Liver (tissue), 9 donors: ENCODE results near the gene ESRRA. TPM values are rescaled to one million over a fixed set of nuclear protein-coding genes. Genes with fewer than 3 reads are reported as not detected.

Experiments used
- DNase-seq: peaks from one replicate; pipeline ENCODE4 v3.0.0-alpha.2; 2017; ENCODE audit warnings: low spot score
- H3K27ac ChIP-seq, 2 donors: one replicate each; pipeline ENCODE4 v1.7.0; 2013; ENCODE audit warnings: inconsistent platforms in 2 of 2, low read length in 2 of 2, control low read depth in 1 of 2, low read depth in 1 of 2, mild to moderate bottlenecking in 1 of 2
- H3K27me3 ChIP-seq, 4 donors: one replicate each; pipeline versions ENCODE4 v1.6.1 to v1.7.0; 2013; ENCODE audit warnings: low read length in 3 of 4, inconsistent platforms in 1 of 4, mild to moderate bottlenecking in 1 of 4, moderate library complexity in 1 of 4; ENCODE audit not compliant: control insufficient read depth in 4 of 4, insufficient read depth in 4 of 4
- H3K36me3 ChIP-seq, 4 donors: one replicate each; pipeline versions ENCODE4 v1.6.1 to v1.7.0; 2013; ENCODE audit warnings: low read length in 3 of 4, mild to moderate bottlenecking in 3 of 4, low read depth in 1 of 4, moderate library complexity in 1 of 4; ENCODE audit not compliant: control insufficient read depth in 4 of 4, insufficient read depth in 3 of 4
- H3K4me1 ChIP-seq, 4 donors: one replicate each; pipeline versions ENCODE4 v1.6.1 to v1.7.0; 2013; ENCODE audit warnings: low read length in 3 of 4, mild to moderate bottlenecking in 3 of 4, moderate library complexity in 1 of 4; ENCODE audit not compliant: control insufficient read depth in 4 of 4, insufficient read depth in 4 of 4
- H3K4me3 ChIP-seq, 3 donors: one replicate each; pipeline versions ENCODE4 v1.6.1 to v1.7.0; 2013; ENCODE audit warnings: low read length in 3 of 3, control low read depth in 1 of 3, low read depth in 1 of 3, mild to moderate bottlenecking in 1 of 3
- H3K9ac ChIP-seq, 2 donors: one replicate each; pipeline ENCODE4 v1.7.0; 2013; ENCODE audit warnings: low read length in 2 of 2, mild to moderate bottlenecking in 2 of 2, moderate library complexity in 2 of 2, control low read depth in 1 of 2, low read depth in 1 of 2
- H3K9me3 ChIP-seq, 4 donors: one replicate each; pipeline versions ENCODE4 v1.6.1 to v1.7.0; 2013; ENCODE audit warnings: low read length in 3 of 4; ENCODE audit not compliant: control insufficient read depth in 4 of 4
- ATF3 ChIP-seq: IDR thresholded peaks from 2 replicates; pipeline ENCODE4 v1.6.1; 2016; ENCODE audit warnings: antibody characterized with exemption
- CTCF ChIP-seq: fragments of 150-350 bp; IDR thresholded peaks from 2 replicates; pipeline ENCODE4 v1.5.1; 2017; ENCODE audit warnings: improper control_type of control experiment, low read depth, low read length; ENCODE audit not compliant: missing input control
- EGR1 ChIP-seq, 2 donors: IDR thresholded peaks; 2 replicates each; pipeline ENCODE4 v1.6.1; 2016 to 2018; ENCODE audit warnings: antibody characterized with exemption in 2 of 2, low read depth in 2 of 2
- FOXA1 ChIP-seq: IDR thresholded peaks from 2 replicates; pipeline ENCODE4 v1.6.1; 2016; ENCODE audit warnings: antibody characterized with exemption
- FOXA2 ChIP-seq: IDR thresholded peaks from 2 replicates; pipeline ENCODE4 v1.6.1; 2016; ENCODE audit warnings: antibody characterized with exemption
- GABPA ChIP-seq, 2 donors: IDR thresholded peaks in 1 of 2; conservative IDR thresholded peaks in 1 of 2; 2 replicates each; pipeline ENCODE4 v1.6.1; 2016; ENCODE audit warnings: antibody characterized with exemption in 2 of 2, mild to moderate bottlenecking in 1 of 2, moderate library complexity in 1 of 2
- HNF4A ChIP-seq, 2 donors: conservative IDR thresholded peaks; 2 replicates each; pipeline ENCODE4 v1.6.1; 2016; ENCODE audit warnings: antibody characterized with exemption in 2 of 2, mild to moderate bottlenecking in 2 of 2
- HNF4G ChIP-seq: IDR thresholded peaks from 2 replicates; pipeline ENCODE4 v1.6.1; 2016; ENCODE audit warnings: antibody characterized with exemption
- JUND ChIP-seq, 2 donors: IDR thresholded peaks; 2 replicates each; pipeline ENCODE4 v1.6.1; 2016; ENCODE audit warnings: antibody characterized with exemption in 2 of 2
- MAX ChIP-seq: IDR thresholded peaks from 2 replicates; pipeline ENCODE4 v1.6.1; 2016; ENCODE audit warnings: antibody characterized with exemption
- NR2F2 ChIP-seq: IDR thresholded peaks from 2 replicates; pipeline ENCODE4 v1.6.1; 2016; ENCODE audit warnings: antibody characterized with exemption
- RAD21 ChIP-seq, 2 donors: IDR thresholded peaks; 2 replicates each; pipeline ENCODE4 v1.6.1; 2016; ENCODE audit warnings: antibody characterized with exemption in 2 of 2, mild to moderate bottlenecking in 2 of 2
- RXRA ChIP-seq, 2 donors: IDR thresholded peaks; 2 replicates each; pipeline ENCODE4 v1.6.1; 2017 to 2018; ENCODE audit warnings: antibody characterized with exemption in 2 of 2, mild to moderate bottlenecking in 1 of 2
- SP1 ChIP-seq: IDR thresholded peaks from 2 replicates; pipeline ENCODE4 v1.6.1; 2018; ENCODE audit warnings: antibody characterized with exemption, mild to moderate bottlenecking
- TAF1 ChIP-seq: conservative IDR thresholded peaks from 2 replicates; pipeline ENCODE4 v1.6.1; 2016; ENCODE audit warnings: antibody characterized with exemption, mild to moderate bottlenecking
- YY1 ChIP-seq: IDR thresholded peaks from 2 replicates; pipeline ENCODE4 v1.6.1; 2016; ENCODE audit warnings: antibody characterized with exemption, mild to moderate bottlenecking
- ZBTB33 ChIP-seq: IDR thresholded peaks from 2 replicates; pipeline ENCODE4 v1.6.1; 2016; ENCODE audit warnings: antibody characterized with exemption
- WGBS: extraction: QIAGEN DNeasy Blood & Tissue Kit; methylation state at CpG from one replicate; pipeline ENCODE4 v1.1.7; 2013; 5-methylcytosine and 5-hydroxymethylcytosine counted together
- polyA plus RNA-seq, 2 donors: library from polyadenylated mRNA; stranded (reverse) in 1 of 2; unstranded in 1 of 2; fragments of 200-250 nt in 1 of 2; fragments of >200 nt in 1 of 2; fragmentation: Nextera tagmentation in 1 of 2; extraction: Ambion mirVana in 1 of 2; gene quantifications; one replicate each; pipeline versions ENCODE4 v1.2.1 to v1.2.3, GENCODE V29; 2013 to 2015
- total RNA-seq, 2 donors: library from RNA; depleted of rRNA; stranded (reverse); fragments of >200 nt; gene quantifications; one replicate each; pipeline ENCODE4 v1.2.3, GENCODE V29; 2014
- TF ChIP-seq, protein P1 (sequence below): IDR thresholded peaks from 2 replicates; pipeline ENCODE4 v1.6.1; 2016; ENCODE audit warnings: antibody characterized with exemption, mild to moderate bottlenecking
- donor health status: healthy.
- donor health status: healthy.
- donor health status: healthy.
- donor health status: healthy.
- donor health status: healthy.

The ESRRA gene
- total and polyA plus RNA-seq, 4 donors: 13.9 to 64.8 (median 37.5) TPM

DNA sequence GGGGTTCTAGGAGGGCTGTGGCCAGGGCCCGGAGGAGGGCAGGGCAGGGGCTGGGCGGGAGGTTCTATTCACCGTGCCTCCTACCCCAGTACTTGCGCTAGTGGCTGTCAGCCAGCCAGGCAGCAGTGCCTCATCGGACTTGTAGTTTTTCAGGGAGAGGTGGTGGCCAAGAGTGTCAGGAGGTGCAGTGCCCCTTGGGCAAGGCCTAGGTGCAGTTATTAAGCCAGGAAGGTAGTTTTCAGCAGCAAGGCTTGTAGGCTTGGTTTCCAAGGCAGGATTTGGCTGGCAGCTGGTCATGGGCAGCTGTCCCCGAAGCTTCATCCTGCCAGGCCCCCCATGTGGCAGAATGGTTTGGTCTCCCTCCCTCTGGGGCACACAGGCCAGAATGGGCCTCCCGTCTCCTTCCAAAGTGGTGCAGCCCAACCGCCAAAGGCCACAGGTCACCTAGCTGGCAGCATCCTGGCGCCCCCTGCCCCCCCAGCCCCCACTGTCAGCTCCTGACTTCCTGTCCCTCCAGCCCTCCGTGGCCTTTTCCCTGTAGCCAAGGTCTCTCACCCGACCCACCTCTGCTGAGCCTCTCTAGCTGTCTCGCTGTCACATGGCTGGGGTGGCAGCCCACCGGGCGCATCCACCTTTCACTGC, 43.2 kb downstream of the ESRRA start:
- no peaks in the 10 kb centered on the region for H3K36me3 ChIP-seq
- peaks cover 0 to 2% (median under 1%) of the 10 kb centered on the region in 4 donors for H3K4me1 ChIP-seq
- WGBS: 80% methylated on average over 14 of the region's 14 CpGs
- TF ChIP-seq JUND (IDR thresholded peaks at IDR 0.05) (peak in 1 of 2 donors; percentile 64), GABPA (IDR thresholded peaks at IDR 0.05 in 1 of 2, conservative IDR thresholded peaks at IDR 0.05 in 1 of 2) (no peak), ZBTB33 (no peak)
- H3K9ac ChIP-seq: no peak overlapping the region
- no peaks in the 10 kb centered on the region for H3K9me3 ChIP-seq
- no peaks in the 10 kb centered on the region for H3K27me3 ChIP-seq
- no peak for DNase-seq
- no peak overlapping the region for H3K4me3 ChIP-seq
- H3K27ac ChIP-seq: no peak overlapping the region

GRCh38 chr11:64349025-64349387, 43.7 kb downstream of the ESRRA start:
- Histone ChIP-seq H3K4me3 (no peak overlapping the region), H3K27ac (no peak overlapping the region), H3K9me3 (no peaks in the 10 kb centered on the region), H3K9ac (no peak overlapping the region), H3K27me3 (no peaks in the 10 kb centered on the region), H3K36me3 (no peaks in the 10 kb centered on the region), H3K4me1 (peaks cover 0 to 7% (median 3%) of the 10 kb centered on the region in 4 donors)
- no peak for DNase-seq
- WGBS: 94% methylated on average over 7 of the region's 7 CpGs
- no peak for TF ChIP-seq NR2F2

DNA sequence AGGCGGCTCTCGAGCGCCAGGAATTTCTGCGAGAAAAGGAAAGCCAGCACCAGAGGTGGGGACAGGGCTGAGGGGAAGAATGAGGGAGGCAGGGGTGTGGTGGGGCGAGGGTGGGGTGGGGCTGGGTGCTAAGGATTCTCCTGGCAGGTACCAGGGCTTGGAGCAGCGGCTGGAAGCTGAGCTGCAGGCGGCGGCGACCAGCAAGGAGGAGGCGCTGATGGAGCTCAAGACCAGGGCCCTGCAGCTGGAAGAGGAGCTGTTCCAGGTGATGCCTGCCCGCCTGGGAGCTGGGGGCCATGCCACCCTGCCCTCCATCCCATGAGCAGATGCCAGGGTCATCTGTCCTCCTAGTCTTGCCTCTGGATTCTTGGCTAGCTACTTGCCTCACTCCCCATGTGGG, 44.1 kb downstream of the ESRRA start:
- Histone ChIP-seq H3K27me3 (no peaks in the 10 kb centered on the region), H3K4me3 (no peak overlapping the region), H3K9me3 (no peaks in the 10 kb centered on the region), H3K27ac (no peak overlapping the region), H3K36me3 (no peaks in the 10 kb centered on the region), H3K9ac (no peak overlapping the region), H3K4me1 (peaks cover 0 to 8% (median 4%) of the 10 kb centered on the region in 4 donors)
- WGBS: 93% methylated on average over 11 of the region's 11 CpGs
- no peak for DNase-seq
- no peak for TF ChIP-seq JUND (IDR thresholded peaks at IDR 0.05)
- no peak for TF ChIP-seq EGR1 (IDR thresholded peaks at IDR 0.05; ENCODE audit: low read depth in 2 of 2)
- TF ChIP-seq GABPA (IDR thresholded peaks at IDR 0.05 in 1 of 2, conservative IDR thresholded peaks at IDR 0.05 in 1 of 2): no peak
- no peak for TF ChIP-seq ZBTB33
- TF ChIP-seq HNF4G: no peak
- TF ChIP-seq FOXA2: no peak
- TF ChIP-seq YY1: no peak
- no peak for TF ChIP-seq RXRA (IDR thresholded peaks at IDR 0.05)
- TF ChIP-seq RAD21 (IDR thresholded peaks at IDR 0.05): no peak
- no peak for TF ChIP-seq CTCF
- TF ChIP-seq HNF4A (conservative IDR thresholded peaks at IDR 0.05): no peak
- TF ChIP-seq ATF3: no peak
- TF ChIP-seq FOXA1: no peak
- TF ChIP-seq MAX: no peak
- TF ChIP-seq, protein P1, sequence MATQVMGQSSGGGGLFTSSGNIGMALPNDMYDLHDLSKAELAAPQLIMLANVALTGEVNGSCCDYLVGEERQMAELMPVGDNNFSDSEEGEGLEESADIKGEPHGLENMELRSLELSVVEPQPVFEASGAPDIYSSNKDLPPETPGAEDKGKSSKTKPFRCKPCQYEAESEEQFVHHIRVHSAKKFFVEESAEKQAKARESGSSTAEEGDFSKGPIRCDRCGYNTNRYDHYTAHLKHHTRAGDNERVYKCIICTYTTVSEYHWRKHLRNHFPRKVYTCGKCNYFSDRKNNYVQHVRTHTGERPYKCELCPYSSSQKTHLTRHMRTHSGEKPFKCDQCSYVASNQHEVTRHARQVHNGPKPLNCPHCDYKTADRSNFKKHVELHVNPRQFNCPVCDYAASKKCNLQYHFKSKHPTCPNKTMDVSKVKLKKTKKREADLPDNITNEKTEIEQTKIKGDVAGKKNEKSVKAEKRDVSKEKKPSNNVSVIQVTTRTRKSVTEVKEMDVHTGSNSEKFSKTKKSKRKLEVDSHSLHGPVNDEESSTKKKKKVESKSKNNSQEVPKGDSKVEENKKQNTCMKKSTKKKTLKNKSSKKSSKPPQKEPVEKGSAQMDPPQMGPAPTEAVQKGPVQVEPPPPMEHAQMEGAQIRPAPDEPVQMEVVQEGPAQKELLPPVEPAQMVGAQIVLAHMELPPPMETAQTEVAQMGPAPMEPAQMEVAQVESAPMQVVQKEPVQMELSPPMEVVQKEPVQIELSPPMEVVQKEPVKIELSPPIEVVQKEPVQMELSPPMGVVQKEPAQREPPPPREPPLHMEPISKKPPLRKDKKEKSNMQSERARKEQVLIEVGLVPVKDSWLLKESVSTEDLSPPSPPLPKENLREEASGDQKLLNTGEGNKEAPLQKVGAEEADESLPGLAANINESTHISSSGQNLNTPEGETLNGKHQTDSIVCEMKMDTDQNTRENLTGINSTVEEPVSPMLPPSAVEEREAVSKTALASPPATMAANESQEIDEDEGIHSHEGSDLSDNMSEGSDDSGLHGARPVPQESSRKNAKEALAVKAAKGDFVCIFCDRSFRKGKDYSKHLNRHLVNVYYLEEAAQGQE: no peak
- no peak for TF ChIP-seq SP1
- no peak for TF ChIP-seq NR2F2
- TF ChIP-seq TAF1: no peak
